GM21367 (cell line): ENCODE results near the gene TDRD3.

Source experiments
- ATAC-seq: cut with Tn5 transposase; IDR thresholded peaks from one replicate; pipeline ENCODE4 v1.9.1; 2021; ENCODE audit not compliant: unreplicated experiment

Gene TDRD3

GRCh38 chr13:60572003-60572798 lies 175.2 kb downstream of the TDRD3 start:
- ATAC-seq = no peak

- ATAC-seq = no peak
These were observed 175.8 kb downstream of the TDRD3 start for GRCh38 chr13:60572855-60573254.

GRCh38 chr13:60574735-60575134 lies 177.7 kb downstream of the TDRD3 start:
- no peak for ATAC-seq

DNA sequence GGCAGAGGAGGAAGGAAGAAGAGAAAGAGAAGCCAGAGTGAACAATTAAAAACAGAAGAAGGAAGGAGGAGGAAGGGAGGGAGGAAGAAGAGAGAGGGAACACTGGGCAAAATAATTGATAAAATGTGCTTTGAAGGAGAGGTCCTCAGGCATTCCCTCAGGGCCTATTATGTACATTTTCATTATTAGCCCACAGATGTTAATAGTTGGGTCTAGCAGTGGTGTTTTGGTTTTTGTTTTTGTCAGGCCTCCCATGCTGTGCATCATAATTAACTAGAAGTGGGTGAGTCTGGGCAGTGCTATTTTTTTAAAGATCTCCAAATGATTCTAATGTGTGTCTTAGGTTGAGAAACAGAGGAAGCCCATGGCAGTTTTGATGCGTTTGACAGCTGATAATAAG lies 178.1 kb downstream of the TDRD3 start:
- no peak for ATAC-seq

GRCh38 chr13:60577761-60578160 lies 180.7 kb downstream of the TDRD3 start:
- no peak for ATAC-seq

GRCh38 chr13:60583196-60583888 lies 186.3 kb downstream of the TDRD3 start:
- ATAC-seq = no peak

- no peak for ATAC-seq
These were observed 187.1 kb downstream of the TDRD3 start for GRCh38 chr13:60583911-60584753.

- ATAC-seq = no peak
These were observed 188.0 kb downstream of the TDRD3 start for GRCh38 chr13:60584976-60585375.

- ATAC-seq = no peak
These were observed 194.1 kb downstream of the TDRD3 start for GRCh38 chr13:60590800-60591747.

GRCh38 chr13:60603049-60603448 lies 206.0 kb downstream of the TDRD3 start:
- ATAC-seq = no peak

DNA sequence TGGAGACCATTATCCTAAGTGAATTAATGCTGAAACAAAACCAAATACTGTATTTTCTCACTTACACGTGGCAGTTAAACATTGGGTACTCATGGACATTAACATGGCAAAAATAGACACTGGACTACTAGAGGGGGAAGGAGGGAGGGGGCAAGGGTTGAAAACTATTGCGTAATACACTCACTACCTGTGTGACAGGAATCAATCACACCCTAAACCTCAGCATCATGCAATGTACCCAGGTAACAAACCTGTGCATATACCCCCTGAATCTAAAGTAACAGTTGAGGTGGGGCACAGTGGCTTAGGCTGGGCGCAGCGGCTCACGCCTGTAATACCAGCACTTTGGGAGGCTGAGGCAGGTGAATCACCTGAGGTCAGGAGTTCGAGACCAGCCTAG lies 207.0 kb downstream of the TDRD3 start:
- no peak for ATAC-seq

DNA sequence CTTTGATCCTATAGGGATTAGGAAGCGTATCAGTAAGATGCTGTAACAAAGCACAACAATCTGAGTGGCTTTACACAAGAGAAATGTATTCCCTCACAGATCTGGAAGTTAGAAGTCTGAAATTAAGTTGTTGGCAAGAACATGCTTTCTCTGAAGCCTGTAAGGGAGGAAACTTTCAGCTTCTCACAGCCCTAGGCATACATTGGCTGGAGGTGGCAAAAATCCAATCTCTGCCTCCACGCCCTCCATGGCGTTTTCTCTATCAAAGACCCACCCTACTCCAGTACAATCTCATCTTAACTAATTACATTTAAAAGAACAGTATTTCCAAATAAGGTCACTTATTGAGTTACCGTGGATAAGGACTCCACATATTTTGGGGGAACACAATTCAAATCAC lies 211.9 kb downstream of the TDRD3 start:
- ATAC-seq = no peak

DNA sequence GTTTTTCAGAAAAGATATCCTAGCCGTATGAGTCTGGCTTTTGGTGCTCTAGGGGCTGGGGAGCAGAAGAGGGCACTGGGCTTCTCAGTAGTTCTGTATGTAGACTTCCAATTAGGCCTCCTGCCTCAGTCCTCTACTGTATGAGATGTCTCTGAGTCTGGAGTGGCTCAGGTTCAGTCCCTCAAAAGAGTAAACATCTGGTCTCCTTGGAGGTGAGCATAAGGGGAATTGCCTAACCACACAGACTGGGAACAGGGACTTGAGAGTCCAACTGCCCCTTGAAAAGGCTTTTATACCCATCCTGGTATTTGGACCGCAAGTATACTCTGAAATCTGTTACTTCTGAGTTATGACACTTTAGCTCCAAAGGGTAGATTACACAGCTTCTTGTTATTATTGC lies 214.5 kb downstream of the TDRD3 start:
- no peak for ATAC-seq

- no peak for ATAC-seq
These were observed 215.6 kb downstream of the TDRD3 start for GRCh38 chr13:60612593-60612992.

DNA sequence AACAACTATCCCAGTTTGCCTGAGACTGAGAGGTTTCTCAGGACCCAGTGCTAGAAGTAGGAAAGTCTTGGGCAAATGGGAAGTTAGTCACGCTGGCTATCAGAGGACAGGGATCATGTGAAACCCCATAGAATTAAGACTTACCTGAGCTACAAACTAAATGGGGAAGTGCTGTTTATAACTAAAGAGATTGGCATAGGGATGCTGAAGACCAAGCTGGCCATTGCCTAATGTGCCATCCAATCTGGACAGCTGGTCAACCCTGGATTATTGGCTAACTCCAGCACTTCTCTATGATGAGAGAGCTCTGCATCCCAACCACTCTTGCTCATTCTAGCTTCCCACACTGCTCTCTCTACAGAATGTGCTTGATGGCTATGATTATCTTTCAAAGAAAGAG lies 216.1 kb downstream of the TDRD3 start:
- no peak for ATAC-seq

- no peak for ATAC-seq
These were observed 221.1 kb downstream of the TDRD3 start for GRCh38 chr13:60617991-60618733.

GRCh38 chr13:60619461-60619860 lies 222.4 kb downstream of the TDRD3 start:
- ATAC-seq = no peak

GRCh38 chr13:60620611-60621395 lies 223.8 kb downstream of the TDRD3 start:
- no peak for ATAC-seq

DNA sequence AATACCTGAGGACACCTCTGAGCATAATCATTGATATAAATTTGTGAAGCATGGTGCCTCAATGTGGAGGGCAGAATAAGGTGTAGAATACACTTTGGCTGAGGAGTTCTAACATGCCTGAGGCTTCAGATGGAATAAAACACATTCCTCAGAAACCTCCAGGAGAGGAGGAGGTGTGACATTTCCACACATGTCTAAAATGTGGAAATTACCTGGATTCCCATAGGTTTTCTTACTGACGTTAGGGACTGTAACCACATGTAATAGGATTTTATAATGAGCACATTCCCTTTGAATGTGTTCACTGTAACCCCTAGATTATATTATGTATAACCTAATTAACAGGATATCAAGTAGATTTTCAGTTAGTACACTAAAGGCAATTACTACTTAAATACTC lies 226.1 kb downstream of the TDRD3 start:
- ATAC-seq = no peak
